HAP-1 (cell line): ENCODE results near the gene KANTR.

ENCODE experiments used
- DNase-seq, 2 experiments: peaks; one replicate each; pipeline ENCODE4 v3.0.0-alpha.2; 2016 to 2020; ENCODE audit warnings: low spot score in 2 of 2
- H3K27me3 ChIP-seq: fragments of 250-450 bp; sonication (Bioruptor Pico); 2 replicates; pipeline ENCODE4 v1.5.1; 2020; ENCODE audit warnings: low read depth, mild to moderate bottlenecking, moderate library complexity
- H3K36me3 ChIP-seq: fragments of 250-450 bp; sonication (Bioruptor Pico); replicated peaks from 2 replicates; pipeline ENCODE4 v1.5.1; 2020; ENCODE audit warnings: mild to moderate bottlenecking
- H3K4me1 ChIP-seq: fragments of 250-450 bp; sonication (Bioruptor Pico); 2 replicates; pipeline ENCODE4 v1.5.1; 2020; ENCODE audit warnings: mild to moderate bottlenecking
- H3K4me3 ChIP-seq: fragments of 250-450 bp; sonication (Bioruptor Pico); 2 replicates; pipeline ENCODE4 v1.5.1; 2020; ENCODE audit warnings: mild to moderate bottlenecking, moderate library complexity
- H3K9me3 ChIP-seq: fragments of 250-450 bp; sonication (Bioruptor Pico); 2 replicates; pipeline ENCODE4 v1.5.1; 2020; ENCODE audit warnings: mild to moderate bottlenecking, moderate library complexity
- in situ Hi-C: fragments of 300-500 bp; cut with MboI; formaldehyde crosslinking; loops from 3 replicates; pipeline ENCODE4 v1.14.3; 2020; ENCODE audit warnings: low sequenced_read_pairs, inconsistent platforms, mixed read lengths

KANTR gene

GRCh38 chrX:53086464-53086863 lies 7.5 kb upstream of the KANTR start:
- H3K27me3 ChIP-seq, result no peaks in the 10 kb centered on the region
- H3K4me3 ChIP-seq, result no peak overlapping the region
- DNase-seq, result no peak
- no peaks in the 10 kb centered on the region for H3K9me3 ChIP-seq
- H3K4me1 ChIP-seq, result peaks cover 5% of the 10 kb centered on the region; the same call in 1 of the 2 replicates
- H3K36me3 ChIP-seq, result peaks cover 30% of the 10 kb centered on the region
- in situ Hi-C loops, result no loop called here

- Histone ChIP-seq H3K9me3 (no peaks in the 10 kb centered on the region), H3K27me3 (no peaks in the 10 kb centered on the region), H3K4me3 (no peak overlapping the region), H3K36me3 (peaks cover 30% of the 10 kb centered on the region), H3K4me1 (peaks cover 5% of the 10 kb centered on the region; the same call in 1 of the 2 replicates)
- no peak for DNase-seq
- in situ Hi-C loops, result no loop called here
Observed at GRCh38 chrX:53087388-53087831, 6.5 kb upstream of the KANTR start.

GRCh38 chrX:53088136-53088974 lies 5.6 kb upstream of the KANTR start:
- H3K9me3 ChIP-seq, result no peaks in the 10 kb centered on the region
- H3K4me1 ChIP-seq, result peaks cover 7% of the 10 kb centered on the region
- no peak overlapping the region for H3K4me3 ChIP-seq
- in situ Hi-C loops, result no loop called here
- no peak for DNase-seq
- H3K36me3 ChIP-seq, result peaks cover 30% of the 10 kb centered on the region
- no peaks in the 10 kb centered on the region for H3K27me3 ChIP-seq

GRCh38 chrX:53089224-53089842 lies 4.6 kb upstream of the KANTR start:
- H3K4me3 ChIP-seq, result no peak overlapping the region
- in situ Hi-C loops, result no loop called here
- no peaks in the 10 kb centered on the region for H3K9me3 ChIP-seq
- DNase-seq, result peak; percentile 72
- H3K4me1 ChIP-seq, result peaks cover 8% of the 10 kb centered on the region
- H3K27me3 ChIP-seq, result no peaks in the 10 kb centered on the region
- peaks cover 30% of the 10 kb centered on the region for H3K36me3 ChIP-seq

GRCh38 chrX:53089925-53090324 lies 4.0 kb upstream of the KANTR start:
- in situ Hi-C loops, result no loop called here
- no peaks in the 10 kb centered on the region for H3K9me3 ChIP-seq

GRCh38 chrX:53091354-53091753 lies 2.6 kb upstream of the KANTR start:
- peaks cover 11% of the 10 kb centered on the region for H3K36me3 ChIP-seq
- DNase-seq, result no peak
- H3K27me3 ChIP-seq, result no peaks in the 10 kb centered on the region
- no peaks in the 10 kb centered on the region for H3K9me3 ChIP-seq
- H3K4me1 ChIP-seq, result peaks cover 8% of the 10 kb centered on the region
- in situ Hi-C loops, result no loop called here
- no peak overlapping the region for H3K4me3 ChIP-seq

More at GRCh38 chrX:53089925-53090324, 4.0 kb upstream of the KANTR start:
- Histone ChIP-seq H3K27me3 (no peaks in the 10 kb centered on the region), H3K4me1 (peaks cover 8% of the 10 kb centered on the region), H3K4me3 (no peak overlapping the region), H3K36me3 (peaks cover 26% of the 10 kb centered on the region)
- no peak for DNase-seq

- Histone ChIP-seq H3K4me1 (peaks cover 8% of the 10 kb centered on the region), H3K4me3 (peak overlapping the region; percentile 76), H3K36me3 (peaks cover 4% of the 10 kb centered on the region), H3K9me3 (no peaks in the 10 kb centered on the region), H3K27me3 (no peaks in the 10 kb centered on the region)
- in situ Hi-C loops, result no loop called here
- DNase-seq, result peak; percentile 88 to 95
Observed at GRCh38 chrX:53093177-53093655, 726 bp upstream of the KANTR start.

GRCh38 chrX:53094582-53094905 lies 602 bp downstream of the KANTR start:
- Histone ChIP-seq H3K27me3 (no peaks in the 10 kb centered on the region), H3K9me3 (no peaks in the 10 kb centered on the region), H3K4me3 (peak overlapping the region; percentile 76), H3K4me1 (peaks cover 8% of the 10 kb centered on the region), H3K36me3 (peaks cover 11% of the 10 kb centered on the region)
- no peak for DNase-seq
- in situ Hi-C loops, result no loop called here

GRCh38 chrX:53095796-53096195 lies 1.9 kb downstream of the KANTR start:
- Histone ChIP-seq H3K4me1 (peaks cover 8% of the 10 kb centered on the region), H3K27me3 (no peaks in the 10 kb centered on the region), H3K36me3 (peaks cover 19% of the 10 kb centered on the region), H3K4me3 (no peak overlapping the region), H3K9me3 (no peaks in the 10 kb centered on the region)
- DNase-seq, result no peak
- in situ Hi-C loops, result no loop called here

- Histone ChIP-seq H3K9me3 (no peaks in the 10 kb centered on the region), H3K36me3 (peaks cover 6% of the 10 kb centered on the region), H3K27me3 (no peaks in the 10 kb centered on the region), H3K4me3 (no peak overlapping the region), H3K4me1 (no peaks in the 10 kb centered on the region)
- DNase-seq, result no peak
- in situ Hi-C loops, result no loop called here
Observed at GRCh38 chrX:53114864-53115549, 21.1 kb downstream of the KANTR start.

- Histone ChIP-seq H3K4me3 (no peak overlapping the region), H3K27me3 (no peaks in the 10 kb centered on the region), H3K9me3 (no peaks in the 10 kb centered on the region), H3K36me3 (peaks cover 6% of the 10 kb centered on the region), H3K4me1 (no peaks in the 10 kb centered on the region)
- in situ Hi-C loops, result no loop called here
- no peak for DNase-seq
Observed at GRCh38 chrX:53115550-53115874, 21.6 kb downstream of the KANTR start.

- H3K27me3 ChIP-seq, result no peaks in the 10 kb centered on the region
- H3K36me3 ChIP-seq, result peaks cover 6% of the 10 kb centered on the region
- no peaks in the 10 kb centered on the region for H3K9me3 ChIP-seq
- in situ Hi-C loops, result no loop called here
- no peaks in the 10 kb centered on the region for H3K4me1 ChIP-seq
- no peak for DNase-seq
- H3K4me3 ChIP-seq, result no peak overlapping the region
Observed at GRCh38 chrX:53116101-53116500, 22.2 kb downstream of the KANTR start.

GRCh38 chrX:53122013-53122412 lies 28.1 kb downstream of the KANTR start:
- H3K36me3 ChIP-seq, result peaks cover 6% of the 10 kb centered on the region; the same call in 1 of the 2 replicates
- no peaks in the 10 kb centered on the region for H3K4me1 ChIP-seq
- no peaks in the 10 kb centered on the region for H3K9me3 ChIP-seq
- H3K27me3 ChIP-seq, result no peaks in the 10 kb centered on the region
- in situ Hi-C loops, result no loop called here
- no peak for DNase-seq
- no peak overlapping the region for H3K4me3 ChIP-seq

GRCh38 chrX:53125506-53125905 lies 31.6 kb downstream of the KANTR start:
- Histone ChIP-seq H3K4me3 (no peak overlapping the region), H3K27me3 (no peaks in the 10 kb centered on the region), H3K9me3 (no peaks in the 10 kb centered on the region), H3K36me3 (no peaks in the 10 kb centered on the region), H3K4me1 (peaks cover 4% of the 10 kb centered on the region)
- in situ Hi-C loops, result no loop called here
- no peak for DNase-seq
